CMK (cell line): Measurements from ENCODE around the gene RCVRN.

Source experiments
- DNase-seq: peaks from one replicate; pipeline ENCODE4 v3.0.0-alpha.2; 2010; ENCODE audit warnings: low read depth

Gene RCVRN

GRCh38 chr17:9905078-9905415 lies at the start of gene RCVRN:
Gene RCVRN (minus strand): TSS chr17:9905271. CDS start chr17:9905180, 91 bp downstream.
- no peak for DNase-seq

- no peak for DNase-seq
These were observed 48.4 kb upstream of the RCVRN start for GRCh38 chr17:9953492-9953891.

GRCh38 chr17:9951803-9952202 lies 46.7 kb upstream of the RCVRN start:
- DNase-seq, result no peak

- DNase-seq, result no peak
These were observed 43.9 kb upstream of the RCVRN start for GRCh38 chr17:9948928-9949327.

GRCh38 chr17:9944704-9945103 lies 39.6 kb upstream of the RCVRN start:
- DNase-seq, result no peak

GRCh38 chr17:9943343-9943742 lies 38.3 kb upstream of the RCVRN start:
- no peak for DNase-seq

- DNase-seq, result no peak
These were observed 37.8 kb upstream of the RCVRN start for GRCh38 chr17:9942885-9943284.

- no peak for DNase-seq
These were observed 36.2 kb upstream of the RCVRN start for GRCh38 chr17:9941305-9941704.

- DNase-seq, result no peak
These were observed 35.8 kb upstream of the RCVRN start for GRCh38 chr17:9940841-9941240.

- no peak for DNase-seq
These were observed 33.7 kb upstream of the RCVRN start for GRCh38 chr17:9938764-9939163.

GRCh38 chr17:9937901-9938300 lies 32.8 kb upstream of the RCVRN start:
- DNase-seq, result no peak

- no peak for DNase-seq
These were observed 32.2 kb upstream of the RCVRN start for GRCh38 chr17:9937241-9937761.

GRCh38 chr17:9936095-9936494 lies 31.0 kb upstream of the RCVRN start:
- no peak for DNase-seq

- DNase-seq, result no peak
These were observed 30.3 kb upstream of the RCVRN start for GRCh38 chr17:9935408-9935807.

- no peak for DNase-seq
These were observed 29.3 kb upstream of the RCVRN start for GRCh38 chr17:9934331-9934730.

GRCh38 chr17:9932491-9932890 lies 27.4 kb upstream of the RCVRN start:
- no peak for DNase-seq

- no peak for DNase-seq
These were observed 26.2 kb upstream of the RCVRN start for GRCh38 chr17:9931144-9931741.

- no peak for DNase-seq
These were observed 24.8 kb upstream of the RCVRN start for GRCh38 chr17:9929871-9930270.

GRCh38 chr17:9928601-9929333 lies 23.7 kb upstream of the RCVRN start:
- DNase-seq, result no peak

GRCh38 chr17:9926150-9926804 lies 21.2 kb upstream of the RCVRN start:
- no peak for DNase-seq

GRCh38 chr17:9925457-9925856 lies 20.4 kb upstream of the RCVRN start:
- DNase-seq, result no peak

- peak; percentile 18 for DNase-seq
These were observed 19.7 kb upstream of the RCVRN start for GRCh38 chr17:9924735-9925191.
